Lung microvascular endothelial cell (primary cell): Measurements from ENCODE around the gene PFKFB2. TPM values are rescaled to one million over a fixed set of nuclear protein-coding genes. Genes with fewer than 3 reads are reported as not detected.
"Not testable (repeated sequence)": the region's sequence is repeated elsewhere in the genome, so short reads cannot be mapped to it uniquely, and the experiment has no call there.

Experiments
- DNase-seq, 2 donors: peaks; one replicate each; pipeline versions ENCODE4 v3.0.0 to v3.0.0-alpha.2; 2010; ENCODE audit warnings: low read depth in 2 of 2
- total RNA-seq: library from RNA; depleted of rRNA; stranded (reverse); fragments of >200 nt; gene quantifications from 2 replicates; pipeline ENCODE4 v1.2.1, GENCODE V29; 2014

The PFKFB2 gene
- total RNA-seq, 1 donor from 2014 or later = 0.99 TPM

DNA sequence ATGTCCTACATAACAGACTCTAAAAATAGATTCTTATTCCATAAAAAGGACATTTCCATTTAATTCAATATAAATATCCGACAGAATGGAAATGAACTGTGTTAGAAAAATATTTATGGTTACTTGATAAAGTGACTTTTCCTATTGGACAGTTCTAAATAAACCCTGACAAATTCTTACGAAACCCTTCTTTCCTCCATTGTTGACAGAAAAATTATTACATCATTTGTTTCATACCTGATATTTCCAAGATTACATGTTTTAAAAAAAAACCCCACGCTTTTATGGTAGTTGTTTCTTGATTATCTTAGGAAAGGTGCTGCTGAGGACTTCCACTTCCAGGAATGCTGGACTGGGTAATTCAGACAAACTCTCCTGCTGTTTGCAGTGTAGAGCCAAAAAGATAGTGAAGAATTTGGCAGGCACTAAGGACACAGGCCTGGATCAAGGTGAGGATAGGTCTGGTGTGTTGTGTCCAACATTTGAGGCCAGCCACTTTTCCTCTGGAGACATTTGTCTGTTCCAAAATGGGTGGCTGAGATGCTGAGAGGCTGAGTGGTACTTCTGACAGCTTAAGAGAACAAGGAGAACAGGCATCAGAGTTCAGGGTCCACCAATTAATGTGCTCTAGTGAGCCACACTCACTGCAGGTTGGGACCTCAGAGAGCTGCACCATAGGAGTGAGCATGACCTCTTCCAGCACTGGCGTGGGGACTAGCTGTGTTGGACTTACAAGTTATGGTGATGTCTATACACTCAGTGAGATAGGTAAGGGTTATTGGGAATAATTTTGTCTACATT lies 13.5 kb upstream of the PFKFB2 start:
- DNase-seq = no peak

DNA sequence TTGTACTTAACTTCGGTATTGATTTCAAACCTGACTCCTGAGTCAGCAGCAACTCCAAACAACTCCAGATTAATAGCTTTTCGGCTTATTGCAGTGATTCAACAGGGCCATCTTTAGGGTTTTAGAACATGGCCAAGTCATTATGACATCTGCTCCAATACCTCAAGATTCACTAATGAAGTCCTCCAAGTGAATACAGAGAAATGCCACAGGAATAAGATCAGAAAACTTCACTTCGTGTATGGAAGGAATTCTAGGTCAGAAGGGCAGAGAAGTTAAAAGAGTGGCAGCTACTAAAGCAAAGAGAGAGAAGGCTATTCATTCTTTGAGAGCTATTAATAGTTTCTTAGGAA lies 12.9 kb upstream of the PFKFB2 start:
- DNase-seq = no peak

DNA sequence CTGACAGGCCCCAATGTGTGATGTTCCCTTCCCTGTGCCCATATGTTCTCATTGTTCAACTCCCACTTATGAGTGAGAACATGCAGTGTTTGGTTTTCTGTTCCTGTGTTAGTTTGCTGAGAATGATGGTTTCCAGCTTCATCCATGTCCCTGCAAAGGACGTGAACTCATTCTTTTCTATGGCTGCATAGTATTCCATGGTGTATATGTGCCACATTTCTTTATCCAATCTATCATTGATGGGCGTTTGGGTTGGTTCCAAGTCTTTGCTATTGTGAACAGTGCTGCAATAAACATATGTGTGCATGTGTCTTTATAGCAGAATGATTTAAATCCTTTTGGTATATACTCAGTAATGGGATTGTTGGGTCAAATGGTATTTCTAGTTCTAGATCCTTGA lies 11.7 kb upstream of the PFKFB2 start:
- DNase-seq = not testable (repeated sequence)

DNA sequence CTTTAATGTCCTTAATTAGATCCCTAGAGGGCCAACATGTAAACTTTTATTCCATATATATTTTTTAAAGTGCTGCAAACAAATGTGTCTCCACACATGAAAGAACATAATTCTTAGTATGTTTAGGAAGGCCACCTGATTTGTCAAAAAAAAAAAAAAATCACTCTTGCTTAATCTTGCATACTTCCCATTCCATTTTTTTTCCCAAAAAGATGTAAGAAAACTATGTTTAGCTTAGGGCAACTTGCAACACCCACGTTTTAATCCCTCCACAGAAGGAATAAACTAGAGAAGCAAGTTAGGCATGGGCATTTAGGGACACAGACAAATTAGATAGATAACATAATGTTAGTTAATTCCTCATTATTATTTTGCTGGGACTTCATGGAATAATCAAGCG lies 7.6 kb upstream of the PFKFB2 start:
- no peak for DNase-seq

DNA sequence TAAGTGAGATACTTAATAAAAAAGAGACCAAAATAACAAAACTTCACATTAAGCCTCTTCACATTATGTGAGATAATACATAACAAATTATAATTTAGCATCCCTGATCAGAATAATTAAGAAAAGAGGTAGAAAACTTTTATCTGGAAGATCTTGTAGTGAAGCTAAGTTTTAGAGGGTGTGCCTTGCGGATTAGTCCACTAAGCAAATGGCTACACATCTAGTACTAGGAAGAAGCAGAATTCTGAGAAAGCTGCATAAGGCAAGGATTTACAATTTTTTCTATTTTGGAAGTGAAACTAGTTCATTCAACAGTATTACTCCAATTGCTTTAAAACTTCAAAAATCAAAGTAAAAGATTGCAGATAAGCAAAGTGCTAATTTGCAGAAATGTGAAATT lies 5.6 kb upstream of the PFKFB2 start:
- no peak for DNase-seq

DNA sequence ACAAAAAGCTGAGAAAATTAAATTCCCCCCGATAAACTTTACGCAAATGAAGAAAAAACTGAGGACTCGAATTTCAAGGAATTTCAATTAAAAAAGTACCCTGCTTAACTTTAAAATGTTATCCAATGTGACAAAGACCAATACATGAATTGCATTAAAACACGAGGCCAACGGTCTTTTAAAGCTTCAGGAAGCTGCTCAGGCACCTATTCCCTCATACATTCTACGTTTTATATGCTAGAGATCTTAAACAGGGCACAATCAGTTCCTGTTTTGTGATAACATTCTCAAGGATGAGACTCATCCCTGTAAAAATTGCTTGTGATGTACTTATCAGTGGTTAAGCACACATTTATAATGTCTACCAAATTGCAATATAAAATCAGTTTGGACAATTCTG lies 5.0 kb upstream of the PFKFB2 start:
- DNase-seq = no peak

DNA sequence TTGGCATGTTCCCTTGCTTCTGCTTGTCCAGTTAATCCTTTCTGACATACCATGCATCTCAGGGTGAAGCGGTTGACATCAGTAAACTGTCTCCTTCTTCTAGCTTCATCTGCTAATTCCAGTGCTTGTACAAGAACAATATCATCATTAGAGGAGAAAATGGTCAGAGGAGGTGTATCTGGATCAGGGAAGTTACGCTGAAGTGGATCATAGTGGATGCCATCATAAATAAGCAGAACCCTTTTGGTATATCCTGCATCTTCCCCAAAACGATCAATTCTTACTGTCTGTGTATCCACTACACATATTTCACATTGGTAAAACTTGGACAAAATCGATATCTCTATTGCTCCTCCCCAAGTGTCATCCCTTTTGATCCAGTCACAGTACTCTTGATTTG lies 4.0 kb upstream of the PFKFB2 start:
- DNase-seq = no peak

DNA sequence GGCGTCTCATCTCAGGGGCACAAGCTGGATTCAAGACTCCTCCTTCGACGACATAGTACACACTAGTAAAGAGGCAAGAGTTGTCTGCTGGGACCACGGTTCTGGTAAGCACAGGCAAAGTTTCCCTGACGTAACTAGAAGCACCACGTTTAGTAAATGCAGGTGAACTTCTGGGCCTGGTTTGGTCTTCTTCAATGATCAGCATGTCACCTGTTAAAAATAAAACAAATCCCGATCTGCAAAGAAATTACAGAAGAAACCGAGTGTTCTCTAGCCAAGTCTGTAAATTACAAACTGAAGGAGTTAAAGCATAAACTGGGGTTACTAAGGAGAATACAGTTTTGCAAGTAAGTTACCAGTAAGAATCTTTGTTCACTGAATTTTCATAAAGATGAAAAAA lies 3.6 kb upstream of the PFKFB2 start:
- no peak for DNase-seq

DNA sequence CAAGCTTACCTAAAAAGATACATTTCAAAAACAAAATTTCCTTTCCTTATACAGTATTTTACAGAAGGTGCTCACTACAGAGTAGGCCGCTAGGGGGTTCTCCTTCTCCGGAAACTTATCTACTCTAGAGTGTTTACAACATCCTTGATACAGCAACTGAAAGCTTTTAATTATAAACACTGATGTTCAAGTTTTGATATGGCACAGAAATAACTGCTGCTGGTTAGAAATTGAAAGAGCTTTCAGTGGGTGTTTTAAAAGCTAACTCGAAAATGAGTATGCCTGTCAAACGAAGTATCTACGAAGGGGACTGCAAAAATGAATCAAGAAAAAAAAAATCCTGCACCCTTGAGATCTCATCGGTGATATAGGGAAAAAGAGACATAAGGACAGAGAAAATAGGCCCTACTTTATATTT lies 3.1 kb upstream of the PFKFB2 start:
- DNase-seq = peak; percentile 59 to 65

DNA sequence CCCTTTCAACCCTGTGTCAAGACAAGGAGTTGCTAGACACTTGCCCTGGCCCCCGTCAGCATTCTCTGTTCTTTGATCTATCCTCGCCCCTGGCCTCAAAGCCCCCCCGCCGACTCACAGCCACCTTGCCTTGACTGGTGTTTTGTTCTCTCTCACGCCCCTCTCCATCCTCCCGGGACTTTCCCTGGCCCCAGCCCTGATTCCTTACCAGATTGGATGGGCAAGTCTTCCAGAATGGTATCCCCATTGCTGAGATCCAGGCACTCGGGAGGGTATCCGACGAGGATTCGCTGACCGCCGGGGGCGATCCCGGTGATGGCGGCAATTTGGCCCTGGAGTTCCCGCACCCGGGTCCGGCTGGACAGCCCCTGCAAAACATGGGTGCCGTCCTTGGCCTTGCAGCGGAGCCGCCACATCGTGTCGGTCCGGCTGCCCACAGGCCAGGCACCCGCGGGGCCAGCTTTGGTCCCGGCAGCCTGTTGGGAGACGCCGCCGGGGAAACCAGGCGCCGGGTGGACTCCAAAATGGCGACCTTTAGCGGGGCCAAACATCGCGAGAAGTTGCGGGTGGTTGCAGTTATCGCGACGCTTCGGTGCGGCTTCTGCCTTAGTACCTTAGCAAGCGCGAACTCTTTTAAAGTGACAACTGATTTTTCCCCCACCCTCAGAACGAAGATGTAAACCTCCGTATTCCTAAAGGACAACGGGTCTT lies 2.4 kb upstream of the PFKFB2 start:
- DNase-seq = peak; percentile 89 to 94

DNA sequence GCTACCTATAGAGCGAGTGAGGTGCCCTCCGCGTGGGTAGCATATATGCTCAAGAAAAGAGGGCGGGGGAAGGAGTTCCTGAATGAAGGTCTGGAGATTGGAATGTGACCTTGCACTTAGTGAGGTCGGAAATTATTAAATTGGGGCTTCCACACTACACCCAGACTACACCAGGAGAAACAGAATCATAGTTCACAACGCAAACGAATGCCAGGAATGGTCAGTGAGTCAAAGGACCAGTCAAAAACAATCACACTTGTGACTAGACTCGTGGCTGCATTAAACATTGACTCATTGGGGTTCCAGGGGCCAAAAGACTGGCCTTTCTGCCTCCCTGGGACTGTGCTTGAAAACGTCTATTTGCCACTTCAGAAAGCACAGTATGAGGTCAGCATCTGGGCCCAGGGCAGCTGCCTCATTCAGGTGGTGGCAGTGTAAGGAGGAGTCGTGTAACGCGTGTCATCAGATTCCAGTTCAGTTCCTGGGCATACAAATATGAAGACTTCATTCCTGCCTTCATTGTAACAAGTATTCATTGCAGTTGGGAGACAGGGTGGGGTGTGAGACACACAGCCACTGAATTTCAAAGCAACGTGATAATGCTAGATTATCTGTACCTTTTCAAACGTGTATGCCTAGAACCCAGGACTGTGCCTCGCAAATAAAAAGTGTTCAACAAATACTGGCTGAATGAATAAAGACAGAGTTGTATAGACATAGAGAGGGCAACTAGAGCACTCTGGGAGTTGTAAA lies 1.7 kb upstream of the PFKFB2 start, which contains the start of gene YOD1:
Gene YOD1 (minus strand): TSS at position 18 of the 753 bp plus-strand sequence. CDS start 178 bp downstream, outside the sequence.
- DNase-seq = peak in 1 of 2 donors; percentile 23

DNA sequence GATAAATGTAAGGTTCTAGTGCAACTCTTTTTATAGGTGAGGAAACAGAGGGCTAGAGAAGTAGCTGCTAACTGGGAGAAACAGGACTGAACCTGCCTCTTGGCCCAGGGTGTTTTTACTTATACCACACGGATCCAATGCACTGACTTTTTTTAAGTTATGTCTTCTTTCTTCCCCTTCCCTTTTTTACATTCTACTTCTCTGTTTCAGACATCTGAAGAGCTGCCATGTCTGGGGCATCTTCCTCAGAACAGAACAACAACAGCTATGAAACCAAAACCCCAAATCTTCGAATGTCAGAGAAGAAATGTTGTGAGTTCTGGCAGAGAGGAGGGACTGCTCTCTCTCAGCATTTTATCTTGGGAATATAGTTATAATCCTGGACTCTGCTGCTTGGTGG lies 1.4 kb downstream of the PFKFB2 start:
- DNase-seq = no peak

DNA sequence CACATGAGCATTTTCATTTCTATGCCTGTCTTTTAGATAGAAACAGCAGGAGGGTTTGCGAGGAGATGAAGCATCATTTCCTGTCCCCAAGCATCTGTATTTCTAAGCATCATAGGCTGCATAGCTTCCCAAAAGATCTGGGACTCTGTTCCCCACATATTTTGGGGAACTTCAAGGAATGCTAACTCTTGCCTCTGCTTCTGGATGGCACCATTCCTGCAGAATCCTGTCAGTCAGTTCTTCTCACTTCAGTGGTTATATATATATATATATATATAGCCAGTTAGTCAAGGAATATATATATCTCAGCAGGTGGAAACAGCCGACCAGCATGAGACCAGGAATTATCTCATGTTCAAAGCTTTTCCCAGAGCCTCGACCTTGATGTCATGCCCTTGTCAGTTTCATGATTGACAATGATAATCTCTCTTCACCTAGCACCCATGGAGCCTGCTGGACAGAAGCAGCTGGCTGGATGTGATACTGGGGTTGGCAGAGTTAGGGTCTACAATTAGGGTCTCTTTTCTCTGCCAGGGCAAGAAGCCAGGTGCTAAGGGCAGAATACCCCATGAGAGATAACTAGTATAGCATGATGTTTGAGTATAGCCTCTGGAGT lies 2.4 kb downstream of the PFKFB2 start:
- DNase-seq = no peak

DNA sequence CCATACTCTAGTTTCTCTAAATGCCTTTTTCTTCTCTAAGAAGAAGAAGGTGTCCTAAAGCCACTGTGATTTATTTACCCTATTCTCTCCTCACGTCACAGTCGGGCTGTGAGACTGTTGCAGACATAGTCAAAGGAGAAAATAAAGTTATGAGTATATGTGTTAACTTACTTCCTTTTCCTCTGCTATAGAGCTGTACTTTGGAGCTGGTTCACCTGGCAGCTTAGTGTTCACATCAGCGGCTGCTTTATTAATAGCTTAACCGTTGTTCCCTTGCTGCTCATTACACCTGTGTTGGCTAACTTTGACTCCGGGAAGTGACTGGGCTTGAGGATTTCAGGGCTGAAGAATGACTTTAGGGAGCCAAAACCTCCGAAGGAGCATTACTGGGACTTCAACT lies 3.6 kb downstream of the PFKFB2 start:
- no peak for DNase-seq

DNA sequence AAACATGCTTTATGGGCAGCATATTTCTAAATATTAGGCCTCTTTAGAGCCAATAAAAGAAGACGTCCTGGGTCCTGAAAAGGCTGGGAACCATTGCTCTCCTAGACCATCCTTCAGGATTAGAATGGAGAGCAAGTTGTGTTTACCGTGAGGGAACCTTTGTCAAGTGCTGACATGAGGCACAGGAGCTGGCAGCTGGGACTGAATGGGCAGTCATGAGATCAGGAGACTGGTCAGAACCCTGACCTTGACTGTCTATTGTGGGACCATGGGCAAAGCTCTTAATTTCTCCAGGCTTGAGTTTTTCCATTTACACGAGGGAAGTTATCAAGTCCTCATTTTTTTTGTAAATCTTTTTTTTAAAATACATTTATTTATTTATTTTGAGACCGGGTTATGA lies 5.2 kb downstream of the PFKFB2 start:
- DNase-seq = no peak

DNA sequence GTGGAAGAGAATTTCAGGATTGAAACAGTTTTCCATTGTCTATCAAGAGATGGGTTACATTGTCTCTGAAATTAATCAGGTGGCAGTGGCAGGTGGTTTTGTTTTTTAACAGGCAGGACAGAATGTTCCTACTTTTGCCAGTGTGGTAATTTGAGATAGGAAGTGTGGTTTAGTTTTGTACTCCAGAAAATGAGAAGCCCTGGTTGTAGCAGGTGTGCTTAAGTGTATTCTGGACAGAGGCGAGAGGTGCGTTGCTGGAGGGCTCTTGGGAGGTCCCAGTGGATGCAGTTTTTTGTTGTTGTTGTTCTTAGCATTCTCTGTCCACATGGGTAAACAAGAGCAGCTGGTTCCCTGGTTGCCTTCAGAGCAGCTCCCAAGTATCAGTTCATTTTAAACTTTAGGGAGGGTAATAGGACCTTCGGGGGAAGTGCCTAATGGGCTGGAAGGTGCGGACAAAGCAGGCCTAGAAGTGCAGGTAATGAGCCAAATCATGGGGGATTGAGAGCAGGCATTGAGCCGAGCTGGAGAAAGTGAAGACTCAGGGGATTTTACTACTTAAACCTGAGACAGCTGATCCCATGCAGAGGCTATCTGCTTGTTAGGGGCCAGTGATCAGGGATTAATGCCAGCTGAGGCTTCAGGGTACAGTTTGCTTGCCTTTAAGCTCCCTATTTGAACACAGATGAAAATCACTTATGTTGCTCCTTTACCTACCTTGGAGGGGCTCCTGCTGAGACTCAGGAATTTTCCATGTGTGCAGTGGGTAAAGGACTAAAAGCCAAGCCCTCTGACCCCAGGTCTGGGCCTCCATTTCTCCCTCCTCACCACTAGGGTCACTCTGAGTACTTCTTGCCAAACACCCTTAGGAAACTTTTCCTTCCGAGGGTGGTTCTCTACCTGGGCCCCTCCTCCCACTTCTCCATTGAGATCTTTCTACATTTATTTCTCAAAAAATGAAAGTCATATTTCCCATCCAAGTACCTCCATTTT lies 6.1 kb downstream of the PFKFB2 start:
- no peak for DNase-seq

DNA sequence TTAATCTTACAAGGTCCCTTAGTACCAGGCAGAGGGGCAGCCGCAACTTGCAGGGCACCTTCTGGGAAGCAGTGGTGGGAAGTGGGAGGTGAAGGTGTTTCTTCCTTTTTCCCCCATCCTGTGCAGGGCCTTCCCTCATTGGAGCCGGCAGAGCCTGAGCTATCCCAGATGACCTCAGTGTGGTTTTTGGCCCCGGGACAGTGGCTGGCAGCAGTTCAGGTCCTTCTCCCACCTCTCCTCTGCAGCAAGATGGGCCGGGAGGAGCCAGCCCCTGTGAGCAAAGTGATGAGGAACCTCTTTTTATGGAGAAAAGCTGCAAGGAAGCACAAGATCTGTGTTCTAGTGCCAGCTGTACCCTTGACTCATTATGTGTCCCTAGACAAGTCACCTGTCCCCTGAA lies 6.8 kb downstream of the PFKFB2 start:
- no peak for DNase-seq

DNA sequence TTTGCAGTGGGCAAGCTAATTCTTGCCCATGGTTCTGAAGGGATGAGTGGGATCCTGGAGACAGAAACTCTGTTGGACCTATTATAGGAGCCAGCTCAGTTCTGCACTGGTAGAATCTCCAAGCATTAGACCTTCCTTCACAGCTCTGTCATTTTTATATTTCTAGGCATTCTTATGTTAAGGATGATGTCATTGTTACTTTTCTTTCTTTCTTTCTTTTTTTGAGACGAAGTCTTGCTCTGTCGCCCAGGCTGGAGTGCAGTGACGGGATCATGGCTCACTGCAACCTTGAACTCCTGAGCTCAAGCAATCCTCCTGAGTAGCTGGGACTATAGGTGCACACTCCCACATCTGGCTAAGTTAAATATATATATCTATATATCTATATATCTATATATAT lies 7.5 kb downstream of the PFKFB2 start:
- DNase-seq = no peak

DNA sequence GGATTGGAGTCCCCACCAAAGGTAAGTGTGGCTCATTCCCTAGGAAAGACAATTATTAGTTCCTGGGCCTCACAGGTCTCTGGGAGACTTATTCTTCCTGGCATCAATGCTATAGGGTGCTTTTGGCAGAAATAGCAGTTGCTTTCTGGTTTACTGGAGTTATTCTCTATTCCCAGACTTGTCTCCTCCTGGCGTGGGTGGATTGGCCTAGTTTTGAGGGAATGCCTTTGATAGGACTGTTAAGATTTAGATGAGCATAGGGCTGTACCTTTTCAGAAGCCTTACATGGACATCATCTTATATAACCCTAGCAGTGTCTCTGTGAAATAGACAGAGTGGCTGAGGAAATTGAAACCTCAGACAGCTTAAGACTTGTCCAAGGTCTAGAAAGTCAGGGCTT lies 9.0 kb downstream of the PFKFB2 start:
- no peak for DNase-seq

DNA sequence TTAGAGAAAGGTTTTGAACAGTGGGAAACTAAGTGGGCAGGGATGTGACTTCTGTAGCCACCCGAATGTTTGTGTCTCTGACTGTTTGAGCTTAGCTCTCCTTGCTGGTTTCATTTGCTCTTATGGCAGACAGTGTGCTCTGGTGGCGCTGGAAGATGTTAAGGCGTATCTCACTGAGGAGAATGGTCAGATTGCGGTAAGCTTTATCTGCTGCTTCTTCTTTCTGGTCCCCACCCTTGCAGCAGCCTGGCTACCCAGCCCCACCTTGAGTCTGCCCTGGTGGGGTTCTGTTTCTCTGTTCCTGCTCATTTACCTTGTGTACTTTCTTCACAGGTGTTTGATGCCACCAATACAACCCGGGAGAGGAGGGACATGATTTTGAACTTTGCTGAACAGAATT lies 9.9 kb downstream of the PFKFB2 start:
- no peak for DNase-seq

DNA sequence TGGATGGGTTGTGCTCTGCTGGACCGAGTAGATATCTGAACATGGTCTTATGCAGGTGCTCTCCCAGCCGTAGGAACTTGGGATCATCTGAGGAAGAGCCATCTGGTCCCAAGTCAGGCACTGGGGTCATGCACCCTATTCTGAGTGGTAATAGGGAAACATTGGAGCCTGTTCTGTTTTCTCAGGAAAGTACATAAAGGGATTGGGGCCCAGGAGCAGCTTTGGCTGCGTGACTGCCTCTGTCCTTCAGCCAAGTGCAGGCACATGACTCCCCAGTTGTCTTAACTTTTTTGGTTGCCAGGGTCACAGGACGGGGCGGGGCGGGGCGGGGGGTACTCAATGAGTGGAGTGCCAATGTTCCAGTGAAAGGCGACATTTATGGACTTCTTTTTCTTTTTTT lies 11.5 kb downstream of the PFKFB2 start:
- DNase-seq = no peak
